ENCODE data around the gene GPC3. TPM values are rescaled to one million over a fixed set of nuclear protein-coding genes. Genes with fewer than 3 reads are reported as not detected.
"Not testable (repeated sequence)": the region's sequence is repeated elsewhere in the genome, so short reads cannot be mapped to it uniquely, and the experiment has no call there.

GPC3 gene
- total RNA-seq, 1 donor from 2014 or later: 628 TPM

DNA sequence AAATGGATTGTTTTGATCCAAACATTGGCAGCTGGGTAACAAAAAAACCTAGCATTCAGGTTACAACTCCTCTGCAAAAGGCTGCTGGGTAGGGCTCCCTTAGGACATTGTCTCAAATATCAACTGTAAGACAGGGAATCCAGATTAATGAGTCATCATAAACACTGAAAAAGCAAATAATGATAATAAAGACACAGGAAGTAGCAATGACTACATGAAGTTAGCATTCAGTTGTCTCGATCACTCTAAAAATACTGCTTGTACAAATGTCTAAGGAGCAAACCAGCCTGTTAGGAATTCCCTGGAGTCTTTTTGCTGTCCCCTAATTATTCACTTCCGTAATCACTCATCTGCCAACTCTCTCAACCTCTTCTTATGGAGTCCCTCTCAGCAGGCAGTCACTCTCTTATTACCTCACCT, 259.2 kb downstream of the GPC3 start:
- DNase-seq (ENCODE audit: extremely low spot score, unreplicated experiment): no peak
- Mint-ChIP-seq H3K4me1 (ENCODE audit: unreplicated experiment) (peaks cover 26% of the 10 kb centered on the region), H3K27ac (peak overlapping the region; percentile 76), H3K36me3 (peaks cover 12% of the 10 kb centered on the region), H3K27me3 (no peaks in the 10 kb centered on the region), H3K4me3 (peak overlapping the region; percentile 35), H3K9me3 (no peaks in the 10 kb centered on the region)
- TF ChIP-seq, protein P1, sequence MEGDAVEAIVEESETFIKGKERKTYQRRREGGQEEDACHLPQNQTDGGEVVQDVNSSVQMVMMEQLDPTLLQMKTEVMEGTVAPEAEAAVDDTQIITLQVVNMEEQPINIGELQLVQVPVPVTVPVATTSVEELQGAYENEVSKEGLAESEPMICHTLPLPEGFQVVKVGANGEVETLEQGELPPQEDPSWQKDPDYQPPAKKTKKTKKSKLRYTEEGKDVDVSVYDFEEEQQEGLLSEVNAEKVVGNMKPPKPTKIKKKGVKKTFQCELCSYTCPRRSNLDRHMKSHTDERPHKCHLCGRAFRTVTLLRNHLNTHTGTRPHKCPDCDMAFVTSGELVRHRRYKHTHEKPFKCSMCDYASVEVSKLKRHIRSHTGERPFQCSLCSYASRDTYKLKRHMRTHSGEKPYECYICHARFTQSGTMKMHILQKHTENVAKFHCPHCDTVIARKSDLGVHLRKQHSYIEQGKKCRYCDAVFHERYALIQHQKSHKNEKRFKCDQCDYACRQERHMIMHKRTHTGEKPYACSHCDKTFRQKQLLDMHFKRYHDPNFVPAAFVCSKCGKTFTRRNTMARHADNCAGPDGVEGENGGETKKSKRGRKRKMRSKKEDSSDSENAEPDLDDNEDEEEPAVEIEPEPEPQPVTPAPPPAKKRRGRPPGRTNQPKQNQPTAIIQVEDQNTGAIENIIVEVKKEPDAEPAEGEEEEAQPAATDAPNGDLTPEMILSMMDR (conservative IDR thresholded peaks at IDR 0.05): no peak

DNA sequence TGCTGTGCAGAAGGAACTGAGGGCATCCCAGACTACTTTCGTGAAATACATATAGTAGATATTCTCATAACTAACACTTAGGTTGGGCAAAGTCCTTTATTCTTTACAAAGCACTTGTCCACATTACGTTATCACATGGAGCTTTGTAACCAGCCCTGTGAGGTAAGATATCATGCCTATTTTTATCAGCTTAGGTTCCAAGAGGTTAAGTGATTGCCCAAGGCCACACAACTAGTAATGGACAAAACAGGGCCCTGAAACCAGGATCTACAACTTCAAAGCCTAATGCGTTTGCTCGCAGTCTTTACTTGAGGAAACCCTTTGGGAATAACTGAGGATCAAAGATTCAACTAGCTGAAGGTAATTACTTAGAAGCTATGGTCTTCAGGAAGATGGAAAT, 261.5 kb downstream of the GPC3 start:
- no peak overlapping the region for H3K4me3 Mint-ChIP-seq
- no peaks in the 10 kb centered on the region for H3K27me3 Mint-ChIP-seq
- H3K4me1 Mint-ChIP-seq (ENCODE audit: unreplicated experiment): peaks cover 26% of the 10 kb centered on the region
- peaks cover 5% of the 10 kb centered on the region for H3K9me3 Mint-ChIP-seq
- DNase-seq (ENCODE audit: extremely low spot score, unreplicated experiment): no peak
- peaks cover 16% of the 10 kb centered on the region for H3K36me3 Mint-ChIP-seq
- H3K27ac Mint-ChIP-seq: peak overlapping the region; percentile 42
- TF ChIP-seq, protein P1 (conservative IDR thresholded peaks at IDR 0.05): no peak

DNA sequence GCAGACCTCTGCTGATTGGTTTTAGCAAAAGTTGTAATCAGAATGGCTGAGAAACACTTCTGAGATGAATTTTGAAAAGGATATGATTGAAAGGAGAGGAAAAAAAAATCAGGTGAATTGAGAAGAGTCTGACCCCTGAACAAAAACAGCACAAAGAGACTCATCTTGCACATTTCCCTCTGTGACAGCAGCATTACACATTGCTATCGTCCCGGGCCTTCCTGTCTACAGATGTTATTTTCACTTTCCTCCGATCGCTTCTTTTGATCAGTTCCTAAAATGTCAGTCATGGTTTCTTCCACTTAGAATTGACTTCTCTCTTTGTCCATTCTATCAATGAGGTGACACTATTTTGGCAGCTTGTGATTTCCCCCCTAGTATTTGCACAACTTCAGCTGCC, 262.6 kb downstream of the GPC3 start:
- Mint-ChIP-seq H3K4me1 (ENCODE audit: unreplicated experiment) (peaks cover 19% of the 10 kb centered on the region), H3K27me3 (no peaks in the 10 kb centered on the region), H3K27ac (no peak overlapping the region), H3K4me3 (no peak overlapping the region), H3K9me3 (peaks cover 5% of the 10 kb centered on the region), H3K36me3 (peaks cover 18% of the 10 kb centered on the region)
- TF ChIP-seq, protein P1 (conservative IDR thresholded peaks at IDR 0.05): no peak
- DNase-seq (ENCODE audit: extremely low spot score, unreplicated experiment): no peak

DNA sequence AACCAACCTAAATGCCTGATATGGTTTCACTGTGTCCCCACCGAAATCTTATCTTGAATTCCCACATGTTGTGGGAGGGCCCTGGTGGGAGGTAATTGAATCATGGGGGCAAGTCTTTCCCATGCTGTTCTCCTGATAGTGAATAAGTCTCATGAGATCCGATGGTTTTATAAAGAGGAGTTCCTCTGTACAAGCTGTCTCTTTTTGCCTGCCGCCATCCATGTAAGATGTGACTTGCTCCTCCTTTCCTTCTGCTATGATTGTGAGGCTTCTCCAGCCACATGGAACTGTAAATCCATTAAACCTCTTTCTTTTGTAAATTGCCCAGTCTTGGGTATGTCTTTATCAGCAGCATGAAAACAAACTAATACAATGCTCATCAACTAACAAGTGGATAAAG, 265.1 kb downstream of the GPC3 start:
- H3K36me3 Mint-ChIP-seq: peaks cover 25% of the 10 kb centered on the region
- not testable (repeated sequence) for H3K27me3 Mint-ChIP-seq, H3K9me3 Mint-ChIP-seq

DNA sequence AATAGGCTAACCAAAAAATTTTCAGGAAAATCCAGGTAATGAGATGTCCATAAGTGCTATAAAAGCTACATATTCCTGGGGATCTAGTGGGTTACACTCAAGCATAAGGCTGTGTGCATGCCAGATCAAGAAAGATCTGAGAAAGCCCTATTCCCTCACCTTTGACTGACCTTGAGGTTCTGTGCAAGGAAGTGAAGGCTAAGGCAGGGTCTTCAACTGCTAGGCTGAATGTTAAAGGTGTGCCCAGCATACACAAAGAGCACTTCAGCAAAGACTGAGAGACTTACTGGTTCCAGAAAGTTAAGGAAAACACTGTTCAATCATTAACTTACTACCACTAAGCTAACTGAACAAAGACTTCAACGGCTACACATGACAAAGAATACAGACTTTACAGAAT, 269.7 kb downstream of the GPC3 start:
- no peak overlapping the region for H3K4me3 Mint-ChIP-seq
- H3K4me1 Mint-ChIP-seq (ENCODE audit: unreplicated experiment): peaks cover 2% of the 10 kb centered on the region
- peaks cover 8% of the 10 kb centered on the region for H3K9me3 Mint-ChIP-seq
- no peak for DNase-seq (ENCODE audit: extremely low spot score, unreplicated experiment)
- no peaks in the 10 kb centered on the region for H3K27me3 Mint-ChIP-seq
- peaks cover 27% of the 10 kb centered on the region for H3K36me3 Mint-ChIP-seq
- H3K27ac Mint-ChIP-seq: no peak overlapping the region
- TF ChIP-seq, protein P1 (conservative IDR thresholded peaks at IDR 0.05): no peak

More for the DNA sequence above, 265.1 kb downstream of the GPC3 start:
- H3K4me1 Mint-ChIP-seq (ENCODE audit: unreplicated experiment); DNase-seq (ENCODE audit: extremely low spot score, unreplicated experiment); H3K4me3 Mint-ChIP-seq; H3K27ac Mint-ChIP-seq: not testable (repeated sequence)

DNA sequence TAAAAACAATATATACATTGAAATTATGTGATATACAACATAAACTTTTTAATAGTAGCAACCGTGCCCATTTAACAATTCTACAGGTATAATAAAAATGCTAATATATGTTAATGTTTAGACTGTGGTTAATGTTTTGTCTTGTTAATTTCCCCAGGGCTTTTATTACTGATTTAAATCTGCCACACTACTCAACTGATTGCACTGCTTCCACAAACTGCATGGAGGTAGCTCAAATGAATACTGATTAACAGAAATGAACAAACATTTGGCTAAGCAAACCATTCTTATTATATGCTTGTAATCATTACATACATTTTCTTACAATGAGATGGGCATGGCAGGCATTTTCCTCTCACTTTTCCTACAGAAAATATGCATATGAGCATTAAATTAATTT, 275.9 kb downstream of the GPC3 start:
- Mint-ChIP-seq H3K27me3 (no peaks in the 10 kb centered on the region), H3K9me3 (no peaks in the 10 kb centered on the region), H3K4me1 (ENCODE audit: unreplicated experiment) (peaks cover 10% of the 10 kb centered on the region), H3K27ac (no peak overlapping the region), H3K36me3 (peaks cover 8% of the 10 kb centered on the region), H3K4me3 (no peak overlapping the region)
- no peak for DNase-seq (ENCODE audit: extremely low spot score, unreplicated experiment)
- TF ChIP-seq, protein P1 (conservative IDR thresholded peaks at IDR 0.05): no peak

All from type B pancreatic cell (in vitro differentiated cells).